ENCODE data around the gene PRPF19.

Gene PRPF19

DNA sequence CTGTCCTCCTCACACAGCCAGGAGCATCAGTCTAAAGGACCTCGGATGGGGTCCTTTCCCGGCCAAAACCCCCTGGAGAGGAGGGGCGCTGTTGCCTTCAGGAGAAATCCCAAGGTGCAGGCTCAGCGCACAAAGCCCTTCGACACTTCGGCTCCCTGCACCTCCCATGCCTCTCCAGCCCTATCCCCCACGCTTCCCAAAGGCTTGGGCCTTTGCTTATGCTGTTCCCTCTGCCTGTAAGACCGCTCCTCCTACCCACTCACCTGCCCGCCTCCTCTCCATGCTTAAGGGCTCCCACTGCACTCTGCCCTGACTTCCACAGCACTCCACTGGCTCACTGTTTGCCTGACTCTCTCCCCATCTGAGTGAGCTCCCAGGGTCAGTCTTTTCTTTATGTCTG is 32.1 kb upstream of the PRPF19 start:
- TF ChIP-seq, protein P1, sequence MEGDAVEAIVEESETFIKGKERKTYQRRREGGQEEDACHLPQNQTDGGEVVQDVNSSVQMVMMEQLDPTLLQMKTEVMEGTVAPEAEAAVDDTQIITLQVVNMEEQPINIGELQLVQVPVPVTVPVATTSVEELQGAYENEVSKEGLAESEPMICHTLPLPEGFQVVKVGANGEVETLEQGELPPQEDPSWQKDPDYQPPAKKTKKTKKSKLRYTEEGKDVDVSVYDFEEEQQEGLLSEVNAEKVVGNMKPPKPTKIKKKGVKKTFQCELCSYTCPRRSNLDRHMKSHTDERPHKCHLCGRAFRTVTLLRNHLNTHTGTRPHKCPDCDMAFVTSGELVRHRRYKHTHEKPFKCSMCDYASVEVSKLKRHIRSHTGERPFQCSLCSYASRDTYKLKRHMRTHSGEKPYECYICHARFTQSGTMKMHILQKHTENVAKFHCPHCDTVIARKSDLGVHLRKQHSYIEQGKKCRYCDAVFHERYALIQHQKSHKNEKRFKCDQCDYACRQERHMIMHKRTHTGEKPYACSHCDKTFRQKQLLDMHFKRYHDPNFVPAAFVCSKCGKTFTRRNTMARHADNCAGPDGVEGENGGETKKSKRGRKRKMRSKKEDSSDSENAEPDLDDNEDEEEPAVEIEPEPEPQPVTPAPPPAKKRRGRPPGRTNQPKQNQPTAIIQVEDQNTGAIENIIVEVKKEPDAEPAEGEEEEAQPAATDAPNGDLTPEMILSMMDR (IDR thresholded peaks at IDR 0.05) = no peak
- TF ChIP-seq ZFX (IDR thresholded peaks at IDR 0.05; ENCODE audit: borderline replicate concordance) = no peak
- H3K27ac ChIP-seq = no peak overlapping the region

DNA sequence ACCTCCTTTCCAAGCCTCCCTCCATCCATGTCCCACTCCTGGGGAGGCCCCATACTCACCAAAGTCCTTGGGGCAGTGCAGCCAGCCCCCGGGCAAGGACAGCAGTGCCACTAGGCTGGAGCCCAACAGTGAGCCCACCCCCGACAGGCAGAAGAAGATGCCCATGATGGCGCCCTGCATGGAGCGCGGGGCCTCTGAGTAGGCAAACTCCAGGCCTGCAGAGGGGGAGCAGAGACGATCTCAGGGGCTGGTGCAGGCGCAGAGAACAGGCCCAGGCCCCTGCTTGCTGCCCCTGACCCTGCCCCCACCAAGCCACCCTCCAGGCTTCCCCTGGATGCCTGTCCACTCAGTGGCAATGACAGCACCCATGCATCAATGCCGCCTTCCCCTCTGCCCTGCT is 31.4 kb upstream of the PRPF19 start:
- TF ChIP-seq ZFX (IDR thresholded peaks at IDR 0.05; ENCODE audit: borderline replicate concordance) = no peak
- TF ChIP-seq, protein P1 (IDR thresholded peaks at IDR 0.05) = no peak
- H3K27ac ChIP-seq = no peak overlapping the region

DNA sequence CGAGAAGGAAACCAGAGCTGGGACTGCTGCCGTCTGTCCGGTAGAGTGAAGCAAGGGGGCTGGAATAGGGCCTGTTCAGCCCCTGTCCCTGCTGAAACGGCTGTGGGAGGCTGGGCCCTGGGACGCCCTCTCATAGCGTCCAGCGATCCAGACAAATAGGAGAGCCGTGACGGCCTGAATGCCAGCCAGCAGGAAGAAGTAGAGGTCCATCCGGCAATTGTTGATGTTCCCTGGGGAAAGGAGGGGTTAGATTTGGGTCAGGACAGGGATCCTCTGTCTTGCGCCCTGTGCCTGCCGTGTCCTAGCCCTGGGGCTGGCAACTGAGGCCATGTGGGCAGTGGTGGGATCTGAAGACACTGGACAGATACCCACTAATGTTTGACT is 30.8 kb upstream of the PRPF19 start:
- TF ChIP-seq, protein P1 (IDR thresholded peaks at IDR 0.05) = no peak
- TF ChIP-seq ZFX (IDR thresholded peaks at IDR 0.05; ENCODE audit: borderline replicate concordance) = no peak
- H3K27ac ChIP-seq = no peak overlapping the region

DNA sequence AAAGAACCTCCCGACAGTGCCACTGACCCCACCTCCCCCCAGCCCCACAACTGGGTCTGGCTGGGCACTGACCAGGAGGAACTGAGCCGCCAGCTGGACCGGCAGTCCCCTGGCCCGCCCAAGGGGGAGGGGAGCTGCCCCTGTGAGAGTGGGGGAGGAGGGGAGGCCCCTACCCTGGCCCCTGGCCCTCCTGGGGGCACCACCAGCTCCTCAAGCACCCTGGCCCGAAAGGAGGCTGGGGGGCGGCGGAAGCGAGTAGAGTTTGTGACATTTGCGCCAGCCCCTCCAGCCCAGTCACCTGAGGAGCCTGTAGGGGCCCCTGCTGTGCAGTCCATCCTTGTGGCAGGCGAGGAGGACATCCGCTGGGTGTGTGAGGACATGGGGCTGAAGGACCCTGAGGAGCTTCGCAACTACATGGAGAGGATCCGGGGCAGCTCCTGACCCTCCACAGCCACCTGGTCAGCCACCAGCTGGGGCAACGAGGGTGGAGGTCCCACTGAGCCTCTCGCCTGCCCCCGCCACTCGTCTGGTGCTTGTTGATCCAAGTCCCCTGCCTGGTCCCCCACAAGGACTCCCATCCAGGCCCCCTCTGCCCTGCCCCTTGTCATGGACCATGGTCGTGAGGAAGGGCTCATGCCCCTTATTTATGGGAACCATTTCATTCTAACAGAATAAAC is 30.2 kb upstream of the PRPF19 start:
- no peak overlapping the region for H3K27ac ChIP-seq
- TF ChIP-seq, protein P1 (IDR thresholded peaks at IDR 0.05) = no peak
- TF ChIP-seq ZFX (IDR thresholded peaks at IDR 0.05; ENCODE audit: borderline replicate concordance) = no peak

DNA sequence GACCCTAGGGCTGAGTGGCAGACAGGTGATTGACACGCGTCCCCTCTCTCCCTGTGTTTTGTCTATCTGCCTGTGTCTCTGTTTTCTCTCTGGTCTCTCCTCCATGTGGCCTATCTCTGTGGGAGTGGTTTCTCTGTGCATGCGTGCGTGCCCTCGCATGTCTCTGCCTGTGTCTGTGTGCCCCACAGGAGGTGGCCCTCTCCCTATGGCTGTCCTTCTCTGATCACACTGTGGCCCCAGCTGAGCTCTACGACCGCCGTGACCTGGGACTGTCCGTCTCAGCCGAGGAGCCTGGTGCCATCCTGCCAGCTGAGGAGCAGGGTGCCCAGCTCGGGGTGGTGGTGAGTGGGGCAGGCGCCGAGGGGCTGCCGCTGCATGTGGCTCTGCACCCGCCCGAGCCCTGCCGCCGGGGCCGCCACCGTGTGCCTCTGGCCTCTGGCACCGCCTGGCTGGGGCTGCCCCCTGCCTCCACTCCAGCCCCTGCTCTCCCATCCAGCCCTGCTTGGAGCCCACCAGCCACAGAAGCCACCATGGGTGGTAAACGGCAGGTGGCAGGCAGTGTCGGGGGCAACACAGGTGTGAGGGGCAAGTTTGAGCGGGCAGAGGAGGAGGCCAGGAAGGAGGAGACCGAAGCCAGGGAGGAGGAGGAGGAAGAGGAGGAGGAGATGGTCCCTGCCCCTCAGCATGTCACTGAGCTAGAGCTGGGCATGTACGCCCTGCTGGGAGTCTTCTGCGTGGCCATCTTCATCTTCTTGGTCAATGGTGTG is 29.5 kb upstream of the PRPF19 start:
- TF ChIP-seq ZFX (IDR thresholded peaks at IDR 0.05; ENCODE audit: borderline replicate concordance) = no peak
- TF ChIP-seq, protein P1 (IDR thresholded peaks at IDR 0.05) = no peak
- no peak overlapping the region for H3K27ac ChIP-seq

DNA sequence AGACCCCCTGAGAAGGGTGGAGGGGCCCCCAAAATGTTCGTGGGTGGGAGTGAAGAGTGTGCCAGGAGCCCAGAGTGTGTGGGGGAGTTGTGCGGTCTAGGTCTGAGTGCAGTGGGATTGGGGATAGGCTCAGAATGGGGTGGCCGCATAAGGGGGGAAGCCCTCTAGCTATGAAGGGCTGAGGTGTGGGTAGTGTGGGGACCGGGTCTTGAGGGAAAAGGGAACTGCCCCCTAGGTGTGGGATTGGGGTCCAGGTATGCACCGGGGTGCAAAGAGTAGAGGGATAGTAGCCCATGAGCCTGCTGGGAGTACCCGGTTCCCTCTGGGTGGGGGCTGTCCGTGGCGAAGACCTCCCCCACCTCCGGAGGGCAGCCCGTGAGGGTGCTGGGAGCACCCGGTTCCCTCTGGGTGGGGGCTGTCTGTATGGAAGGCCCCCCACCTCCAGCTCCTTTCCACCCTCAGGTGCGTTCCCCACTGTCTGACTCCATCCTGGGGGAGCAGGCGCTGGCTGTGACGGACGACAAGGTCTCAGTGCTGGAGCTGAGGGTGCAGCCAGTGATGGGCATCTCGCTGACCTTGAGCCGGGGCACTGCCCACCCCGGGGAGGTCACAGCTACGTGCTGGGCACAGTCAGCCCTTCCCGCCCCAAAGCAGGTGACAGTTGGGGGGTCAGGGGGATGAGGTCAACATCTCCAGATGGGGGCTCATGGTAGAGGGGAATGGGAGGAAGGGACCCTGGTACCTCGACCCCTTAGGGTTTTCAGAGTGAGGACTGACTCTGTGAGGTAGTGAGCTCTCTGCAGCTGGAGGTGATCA is 28.6 kb upstream of the PRPF19 start:
- TF ChIP-seq, protein P1 (IDR thresholded peaks at IDR 0.05) = no peak
- TF ChIP-seq ZFX (IDR thresholded peaks at IDR 0.05; ENCODE audit: borderline replicate concordance) = no peak
- no peak overlapping the region for H3K27ac ChIP-seq
